ENCODE results near the gene UBE2L3.
"Not testable (repeated sequence)": the region's sequence is repeated elsewhere in the genome, so short reads cannot be mapped to it uniquely, and the experiment has no call there.

The UBE2L3 gene
- total RNA-seq = 56.2 to 79.2 reads per million in 2 donors

- peak; percentile 66 for DNase-seq
Observed at GRCh38 chr22:21567456-21568346, at the start of gene UBE2L3. TSS of gene UBE2L3 (plus strand) at chr22:21567714. CDS start at chr22:21567745, 31 bp downstream.

GRCh38 chr22:21526705-21527500, 40.6 kb upstream of the UBE2L3 start:
- not testable (repeated sequence) for DNase-seq

GRCh38 chr22:21531525-21531924, 36.0 kb upstream of the UBE2L3 start:
- DNase-seq = not testable (repeated sequence)

GRCh38 chr22:21532863-21533648, 34.5 kb upstream of the UBE2L3 start:
- not testable (repeated sequence) for DNase-seq

GRCh38 chr22:21539862-21540261, 27.7 kb upstream of the UBE2L3 start:
- not testable (repeated sequence) for DNase-seq

- DNase-seq = not testable (repeated sequence)
Observed at GRCh38 chr22:21544432-21545322, 22.8 kb upstream of the UBE2L3 start.

GRCh38 chr22:21549558-21549957, 18.0 kb upstream of the UBE2L3 start:
- DNase-seq = not testable (repeated sequence)

- not testable (repeated sequence) for DNase-seq
Observed at GRCh38 chr22:21550008-21550677, 17.4 kb upstream of the UBE2L3 start.

- not testable (repeated sequence) for DNase-seq
Observed at GRCh38 chr22:21550678-21551047, 16.9 kb upstream of the UBE2L3 start.

GRCh38 chr22:21551361-21551760, 16.2 kb upstream of the UBE2L3 start, which contains the start of gene RIMBP3C:
TSS of gene RIMBP3C (minus strand) at chr22:21551461. CDS start at chr22:21550976, 485 bp downstream.
- not testable (repeated sequence) for DNase-seq

GRCh38 chr22:21559345-21560125, 8.0 kb upstream of the UBE2L3 start:
- not testable (repeated sequence) for DNase-seq

- DNase-seq = not testable (repeated sequence)
Observed at GRCh38 chr22:21560657-21561056, 6.9 kb upstream of the UBE2L3 start.

- DNase-seq = no peak
Observed at GRCh38 chr22:21563912-21564311, 3.6 kb upstream of the UBE2L3 start.

- no peak for DNase-seq
Observed at GRCh38 chr22:21564411-21564810, 3.1 kb upstream of the UBE2L3 start.

GRCh38 chr22:21568347-21569075, 997 bp downstream of the UBE2L3 start:
- DNase-seq = no peak

- not testable (repeated sequence) for DNase-seq
Observed at GRCh38 chr22:21569076-21569427, 1.5 kb downstream of the UBE2L3 start.

GRCh38 chr22:21569459-21570170, 2.1 kb downstream of the UBE2L3 start:
- no peak for DNase-seq

GRCh38 chr22:21570398-21570797, 2.9 kb downstream of the UBE2L3 start:
- DNase-seq = no peak

GRCh38 chr22:21571679-21572078, 4.2 kb downstream of the UBE2L3 start:
- DNase-seq = no peak
